Liver (tissue), 3 donors: ENCODE measurements around the gene SLC5A1.
"Not testable (repeated sequence)": the region's sequence is repeated elsewhere in the genome, so short reads cannot be mapped to it uniquely, and the experiment has no call there.

Experiments used
- GABPA ChIP-seq, 2 donors: IDR thresholded peaks in 1 of 2; conservative IDR thresholded peaks in 1 of 2; 2 replicates each; pipeline ENCODE4 v1.6.1; 2016; ENCODE audit warnings: antibody characterized with exemption in 2 of 2, mild to moderate bottlenecking in 1 of 2, moderate library complexity in 1 of 2
- RAD21 ChIP-seq, 2 donors: IDR thresholded peaks; 2 replicates each; pipeline ENCODE4 v1.6.1; 2016; ENCODE audit warnings: antibody characterized with exemption in 2 of 2, mild to moderate bottlenecking in 2 of 2
- RXRA ChIP-seq, 2 donors: IDR thresholded peaks; 2 replicates each; pipeline ENCODE4 v1.6.1; 2017 to 2018; ENCODE audit warnings: antibody characterized with exemption in 2 of 2, mild to moderate bottlenecking in 1 of 2
- SP1 ChIP-seq: IDR thresholded peaks from 2 replicates; pipeline ENCODE4 v1.6.1; 2018; ENCODE audit warnings: antibody characterized with exemption, mild to moderate bottlenecking
- YY1 ChIP-seq: IDR thresholded peaks from 2 replicates; pipeline ENCODE4 v1.6.1; 2016; ENCODE audit warnings: antibody characterized with exemption, mild to moderate bottlenecking
- TF ChIP-seq, protein P1 (sequence below): fragments of 150-350 bp; IDR thresholded peaks from 2 replicates; pipeline ENCODE4 v1.5.1; 2017; ENCODE audit warnings: improper control_type of control experiment, low read depth, low read length; ENCODE audit not compliant: missing input control
- TF ChIP-seq, protein P2 (sequence below): IDR thresholded peaks from 2 replicates; pipeline ENCODE4 v1.6.1; 2016; ENCODE audit warnings: antibody characterized with exemption, mild to moderate bottlenecking
- TF ChIP-seq, protein P3 (sequence below): IDR thresholded peaks from 2 replicates; pipeline ENCODE4 v1.6.1; 2016; ENCODE audit warnings: antibody characterized with exemption
- TF ChIP-seq, protein P4 (sequence below): IDR thresholded peaks from 2 replicates; pipeline ENCODE4 v1.6.1; 2016; ENCODE audit warnings: antibody characterized with exemption
- donor health status: healthy.
- donor health status: healthy.

DNA sequence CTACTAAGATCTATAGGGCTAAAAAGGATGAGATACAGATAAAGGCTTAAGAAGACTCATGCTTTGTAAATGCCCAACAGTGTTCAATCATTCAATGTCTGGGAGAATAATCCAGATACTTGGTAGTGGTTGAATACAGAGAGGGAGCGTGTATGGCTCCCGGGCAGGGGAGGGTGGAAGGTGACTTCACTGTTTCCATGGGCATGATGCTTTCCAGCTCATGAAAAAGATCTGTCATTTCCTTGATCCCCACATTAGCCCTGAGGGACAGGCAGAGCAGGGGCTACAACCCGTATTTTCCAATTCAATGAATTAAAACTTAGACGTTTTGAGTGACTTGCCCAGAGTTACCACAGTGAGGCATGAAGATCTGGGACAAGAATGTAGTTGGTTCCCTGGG lies 111.7 kb downstream of the SLC5A1 start:
- TF ChIP-seq SP1; YY1; RAD21 (IDR thresholded peaks at IDR 0.05); RXRA (IDR thresholded peaks at IDR 0.05); GABPA (IDR thresholded peaks at IDR 0.05 in 1 of 2, conservative IDR thresholded peaks at IDR 0.05 in 1 of 2): not testable (repeated sequence)
- TF ChIP-seq, protein P1, sequence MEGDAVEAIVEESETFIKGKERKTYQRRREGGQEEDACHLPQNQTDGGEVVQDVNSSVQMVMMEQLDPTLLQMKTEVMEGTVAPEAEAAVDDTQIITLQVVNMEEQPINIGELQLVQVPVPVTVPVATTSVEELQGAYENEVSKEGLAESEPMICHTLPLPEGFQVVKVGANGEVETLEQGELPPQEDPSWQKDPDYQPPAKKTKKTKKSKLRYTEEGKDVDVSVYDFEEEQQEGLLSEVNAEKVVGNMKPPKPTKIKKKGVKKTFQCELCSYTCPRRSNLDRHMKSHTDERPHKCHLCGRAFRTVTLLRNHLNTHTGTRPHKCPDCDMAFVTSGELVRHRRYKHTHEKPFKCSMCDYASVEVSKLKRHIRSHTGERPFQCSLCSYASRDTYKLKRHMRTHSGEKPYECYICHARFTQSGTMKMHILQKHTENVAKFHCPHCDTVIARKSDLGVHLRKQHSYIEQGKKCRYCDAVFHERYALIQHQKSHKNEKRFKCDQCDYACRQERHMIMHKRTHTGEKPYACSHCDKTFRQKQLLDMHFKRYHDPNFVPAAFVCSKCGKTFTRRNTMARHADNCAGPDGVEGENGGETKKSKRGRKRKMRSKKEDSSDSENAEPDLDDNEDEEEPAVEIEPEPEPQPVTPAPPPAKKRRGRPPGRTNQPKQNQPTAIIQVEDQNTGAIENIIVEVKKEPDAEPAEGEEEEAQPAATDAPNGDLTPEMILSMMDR = not testable (repeated sequence)
- TF ChIP-seq, protein P2, sequence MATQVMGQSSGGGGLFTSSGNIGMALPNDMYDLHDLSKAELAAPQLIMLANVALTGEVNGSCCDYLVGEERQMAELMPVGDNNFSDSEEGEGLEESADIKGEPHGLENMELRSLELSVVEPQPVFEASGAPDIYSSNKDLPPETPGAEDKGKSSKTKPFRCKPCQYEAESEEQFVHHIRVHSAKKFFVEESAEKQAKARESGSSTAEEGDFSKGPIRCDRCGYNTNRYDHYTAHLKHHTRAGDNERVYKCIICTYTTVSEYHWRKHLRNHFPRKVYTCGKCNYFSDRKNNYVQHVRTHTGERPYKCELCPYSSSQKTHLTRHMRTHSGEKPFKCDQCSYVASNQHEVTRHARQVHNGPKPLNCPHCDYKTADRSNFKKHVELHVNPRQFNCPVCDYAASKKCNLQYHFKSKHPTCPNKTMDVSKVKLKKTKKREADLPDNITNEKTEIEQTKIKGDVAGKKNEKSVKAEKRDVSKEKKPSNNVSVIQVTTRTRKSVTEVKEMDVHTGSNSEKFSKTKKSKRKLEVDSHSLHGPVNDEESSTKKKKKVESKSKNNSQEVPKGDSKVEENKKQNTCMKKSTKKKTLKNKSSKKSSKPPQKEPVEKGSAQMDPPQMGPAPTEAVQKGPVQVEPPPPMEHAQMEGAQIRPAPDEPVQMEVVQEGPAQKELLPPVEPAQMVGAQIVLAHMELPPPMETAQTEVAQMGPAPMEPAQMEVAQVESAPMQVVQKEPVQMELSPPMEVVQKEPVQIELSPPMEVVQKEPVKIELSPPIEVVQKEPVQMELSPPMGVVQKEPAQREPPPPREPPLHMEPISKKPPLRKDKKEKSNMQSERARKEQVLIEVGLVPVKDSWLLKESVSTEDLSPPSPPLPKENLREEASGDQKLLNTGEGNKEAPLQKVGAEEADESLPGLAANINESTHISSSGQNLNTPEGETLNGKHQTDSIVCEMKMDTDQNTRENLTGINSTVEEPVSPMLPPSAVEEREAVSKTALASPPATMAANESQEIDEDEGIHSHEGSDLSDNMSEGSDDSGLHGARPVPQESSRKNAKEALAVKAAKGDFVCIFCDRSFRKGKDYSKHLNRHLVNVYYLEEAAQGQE = not testable (repeated sequence)
- TF ChIP-seq, protein P3, sequence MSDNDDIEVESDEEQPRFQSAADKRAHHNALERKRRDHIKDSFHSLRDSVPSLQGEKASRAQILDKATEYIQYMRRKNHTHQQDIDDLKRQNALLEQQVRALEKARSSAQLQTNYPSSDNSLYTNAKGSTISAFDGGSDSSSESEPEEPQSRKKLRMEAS = not testable (repeated sequence)
- TF ChIP-seq, protein P4, sequence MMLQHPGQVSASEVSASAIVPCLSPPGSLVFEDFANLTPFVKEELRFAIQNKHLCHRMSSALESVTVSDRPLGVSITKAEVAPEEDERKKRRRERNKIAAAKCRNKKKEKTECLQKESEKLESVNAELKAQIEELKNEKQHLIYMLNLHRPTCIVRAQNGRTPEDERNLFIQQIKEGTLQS = not testable (repeated sequence)
